Panc1 (cell line): ENCODE measurements around the gene ZNF140. TPM values are rescaled to one million over a fixed set of nuclear protein-coding genes. Genes with fewer than 3 reads are reported as not detected.

Source experiments
- ATAC-seq: fragments of 200-7000 bp; cut with Tn5 transposase; 2 replicates; pipeline ENCODE4 v1.9.1; 2020; ENCODE audit warnings: mild to moderate bottlenecking, moderate library complexity
- BruUV-seq: library from RNA; stranded (reverse); fragments of 400-500 nt; replicated peaks from 2 replicates; lab custom pipeline; 2021; lab: Mats Ljungman, UMichigan
- CTCF ChIA-PET: fragments of 300-600 bp; sonication (Branson Sonifier 250); formaldehyde crosslinking; loops from one replicate; lab custom pipeline; 2022; ENCODE audit warnings: antibody characterized with exemption; lab: Charles Lee
- POLR2A ChIA-PET: fragments of 300-600 bp; sonication (Branson Sonifier 250); formaldehyde crosslinking; loops from one replicate; lab custom pipeline; 2022; ENCODE audit warnings: antibody characterized with exemption; lab: Charles Lee
- DNase-seq: peaks from one replicate; pipeline ENCODE4 v3.0.0-alpha.2; 2010; ENCODE audit warnings: low read depth, low spot score
- H3K27ac ChIP-seq: 2 replicates; pipeline ENCODE4 v1.5.1; 2011; ENCODE audit warnings: mild to moderate bottlenecking, low read length, inconsistent platforms
- H3K27me3 ChIP-seq: fragments of 200-500 bp; sonication (Bioruptor generic); 2 replicates; pipeline ENCODE4 v1.6.0; 2014; ENCODE audit warnings: low read length, inconsistent platforms; ENCODE audit not compliant: control insufficient read depth, insufficient read depth
- H3K36me3 ChIP-seq: fragments of 200-500 bp; sonication (Bioruptor generic); 2 replicates; pipeline ENCODE4 v1.5.1; 2014; ENCODE audit warnings: inconsistent platforms, mild to moderate bottlenecking, low read length, moderate library complexity; ENCODE audit not compliant: control insufficient read depth, insufficient read depth
- H3K4me1 ChIP-seq: 2 replicates; pipeline ENCODE4 v1.5.1; 2011; ENCODE audit warnings: inconsistent platforms, mild to moderate bottlenecking, low read length, moderate library complexity; ENCODE audit not compliant: control insufficient read depth, insufficient read depth
- H3K4me3 ChIP-seq, 2 experiments: 2 replicates each; pipeline ENCODE4 v1.5.1; 2011 to 2012; ENCODE audit warnings: low read depth in 2 of 2, low read length in 2 of 2, mild to moderate bottlenecking in 2 of 2, inconsistent platforms in 1 of 2, moderate library complexity in 1 of 2
- H3K9me3 ChIP-seq: fragments of 200-500 bp; sonication (Bioruptor generic); 2 replicates; pipeline ENCODE4 v1.5.1; 2014; ENCODE audit warnings: low read depth, mild to moderate bottlenecking, inconsistent platforms, low read length, moderate library complexity; ENCODE audit not compliant: control insufficient read depth, insufficient read depth
- CTCF ChIP-seq: fragments of 450-650 bp; IDR thresholded peaks from 2 replicates; pipeline ENCODE4 v1.5.1; 2017; ENCODE audit warnings: mild to moderate bottlenecking
- POLR2AphosphoS5 ChIP-seq: IDR thresholded peaks from 2 replicates; pipeline ENCODE4 v1.6.1; 2012; ENCODE audit warnings: mild to moderate bottlenecking, low read depth, low read length, moderate library complexity
- REST ChIP-seq, 2 experiments: IDR thresholded peaks; 2 replicates each; pipeline ENCODE4 v1.6.1; 2011 to 2012; ENCODE audit warnings: low read depth in 2 of 2, control low read depth in 1 of 2, low read length in 1 of 2, mild to moderate bottlenecking in 1 of 2, moderate library complexity in 1 of 2; ENCODE audit not compliant: insufficient read depth in 1 of 2
- SIN3A ChIP-seq: IDR thresholded peaks from 2 replicates; pipeline ENCODE4 v1.6.1; 2012; ENCODE audit warnings: low read depth, mild to moderate bottlenecking, low read length, moderate library complexity, borderline replicate concordance; ENCODE audit not compliant: insufficient read depth
- TCF7L2 ChIP-seq: IDR thresholded peaks from 2 replicates; pipeline ENCODE4 v1.6.1; 2011; ENCODE audit warnings: mild to moderate bottlenecking, low read depth, low read length, inconsistent platforms
- in situ Hi-C: cut with HindIII; loops from 2 replicates; pipeline ENCODE4 v1.10.0; 2016; ENCODE audit warnings: low sequenced_read_pairs, low pct_unique_long_range_greater_than_20kb
- intact Hi-C: fragments of 100-400 bp; cut with micrococcal nuclease; formaldehyde crosslinking; loops from one replicate; pipeline ENCODE4 v1.10.0; 2022; ENCODE audit not compliant: unreplicated experiment
- total RNA-seq: library from RNA; stranded (reverse); gene quantifications from one replicate; pipeline ENCODE4 v1.2.1, GENCODE V29; 2021; ENCODE audit not compliant: unreplicated experiment

The ZNF140 gene
- total RNA-seq, 1 experiment from 2014 or later, result 14.3 TPM

GRCh38 chr12:133107121-133107520 is 26.4 kb downstream of the ZNF140 start:
- intact Hi-C loops, result no loop called here
- POLR2A ChIA-PET, result no interaction called here

GRCh38 chr12:133108150-133108549 is 27.4 kb downstream of the ZNF140 start:
- POLR2A ChIA-PET, result no interaction called here
- TF ChIP-seq CTCF (no peak), SIN3A (no peak), TCF7L2 (no peak), POLR2AphosphoS5 (no peak), REST (IDR thresholded peaks at IDR 0.05; ENCODE audit: insufficient read depth in 1 of 2, low read depth in 2 of 2, low read length in 1 of 2) (no peak)
- Histone ChIP-seq H3K36me3 (peaks cover 12% of the 10 kb centered on the region), H3K27ac (no peak overlapping the region), H3K27me3 (no peaks in the 10 kb centered on the region), H3K4me3 (no peak overlapping the region), H3K4me1 (no peaks in the 10 kb centered on the region), H3K9me3 (peaks cover 86% of the 10 kb centered on the region)
- in situ Hi-C loops, result no loop called here
- no TSS peak for BruUV-seq
- CTCF ChIA-PET, result no interaction called here
- ATAC-seq (no peak), DNase-seq (no peak)
- intact Hi-C loops, result no loop called here

More at GRCh38 chr12:133107121-133107520, 26.4 kb downstream of the ZNF140 start:
- Histone ChIP-seq H3K36me3 (peaks cover 12% of the 10 kb centered on the region), H3K9me3 (peaks cover 90% of the 10 kb centered on the region), H3K4me3 (no peak overlapping the region), H3K27ac (no peak overlapping the region), H3K27me3 (no peaks in the 10 kb centered on the region), H3K4me1 (no peaks in the 10 kb centered on the region)
- no peak for ATAC-seq
- TF ChIP-seq CTCF (no peak), TCF7L2 (no peak), POLR2AphosphoS5 (no peak), SIN3A (no peak), REST (IDR thresholded peaks at IDR 0.05; ENCODE audit: insufficient read depth in 1 of 2, low read depth in 2 of 2, low read length in 1 of 2) (no peak)
- CTCF ChIA-PET, result no interaction called here
- DNase-seq, result no peak
- BruUV-seq, result no TSS peak
- in situ Hi-C loops, result no loop called here
